CD4-positive, alpha-beta T cell (primary cell): Measurements from ENCODE around the gene RIMS1. TPM values are rescaled to one million over a fixed set of nuclear protein-coding genes. Genes with fewer than 3 reads are reported as not detected.

Source experiments
- ATAC-seq: fragments of 200-7000 bp; cut with Tn5 transposase; one replicate; pipeline ENCODE4 v1.10.0; 2022; ENCODE audit warnings: mild to moderate bottlenecking; ENCODE audit not compliant: poor library complexity
- CTCF ChIA-PET: fragments of 350-600 bp; sonication (Branson Sonifier 250); formaldehyde crosslinking; loops from one replicate; lab custom pipeline; 2021; ENCODE audit warnings: antibody characterized with exemption, inconsistent platforms; lab: Charles Lee
- POLR2A ChIA-PET: fragments of 350-600 bp; sonication (Branson Sonifier 250); formaldehyde crosslinking; loops from one replicate; lab custom pipeline; 2021; ENCODE audit warnings: antibody characterized with exemption, inconsistent platforms; lab: Charles Lee
- DNase-seq, 14 experiments: peaks; one replicate each; pipeline ENCODE4 v3.0.0-alpha.2; 2013 to 2020; ENCODE audit warnings: mixed read lengths in 2 of 14
- H3K27ac ChIP-seq, 2 donors: one replicate each; pipeline versions ENCODE4 v1.5.1 to v1.7.0; 2013; ENCODE audit warnings: low read length in 2 of 2, low read depth in 1 of 2, mild to moderate bottlenecking in 1 of 2
- H3K27me3 ChIP-seq, 2 experiments: 1 replicate in 1 of 2; 2 replicates in 1 of 2; pipeline versions ENCODE4 v1.6.1 to v1.7.0; 2013; ENCODE audit warnings: low read length in 2 of 2, control low read depth in 1 of 2, mild to moderate bottlenecking in 1 of 2, moderate library complexity in 1 of 2; ENCODE audit not compliant: insufficient read depth in 2 of 2, control insufficient read depth in 1 of 2
- H3K36me3 ChIP-seq: one replicate; pipeline ENCODE4 v1.6.1; 2013; ENCODE audit warnings: low read length, control low read depth; ENCODE audit not compliant: insufficient read depth
- H3K4me1 ChIP-seq: one replicate; pipeline ENCODE4 v1.6.1; 2013; ENCODE audit warnings: low read length, control low read depth; ENCODE audit not compliant: insufficient read depth
- H3K4me3 ChIP-seq: one replicate; pipeline ENCODE4 v1.5.1; 2013; ENCODE audit warnings: mild to moderate bottlenecking, low read length, moderate library complexity
- H3K9me3 ChIP-seq, 2 experiments: 1 replicate in 1 of 2; 2 replicates in 1 of 2; pipeline versions ENCODE4 v1.6.1 to v1.7.0; 2013; ENCODE audit warnings: low read length in 2 of 2, mild to moderate bottlenecking in 2 of 2, control low read depth in 1 of 2, moderate library complexity in 1 of 2; ENCODE audit not compliant: control insufficient read depth in 1 of 2, insufficient read depth in 1 of 2
- H3K27ac Mint-ChIP-seq: one replicate; pipeline ENCODE4 v1.8.0; 2020; ENCODE audit warnings: mixed read lengths
- H3K27me3 Mint-ChIP-seq: one replicate; pipeline ENCODE4 v1.8.0; 2021; ENCODE audit warnings: mixed read lengths
- H3K36me3 Mint-ChIP-seq: one replicate; pipeline ENCODE4 v1.8.0; 2021; ENCODE audit warnings: low read depth, mixed read lengths
- H3K4me1 Mint-ChIP-seq: one replicate; pipeline ENCODE4 v1.8.0; 2021; ENCODE audit warnings: low read depth, mixed read lengths
- H3K4me3 Mint-ChIP-seq: one replicate; pipeline ENCODE4 v1.8.0; 2020; ENCODE audit warnings: mild to moderate bottlenecking, mixed read lengths
- H3K9me3 Mint-ChIP-seq: one replicate; pipeline ENCODE4 v1.8.0; 2020; ENCODE audit warnings: mixed read lengths
- intact Hi-C, 2 experiments: fragments of 100-400 bp; cut with DNase I in 1 of 2; cut with micrococcal nuclease in 1 of 2; formaldehyde crosslinking; loops; one replicate each; pipeline versions ENCODE4 v1.15.1 to v1.9.0; 2023 to 2025; cut with DNase I, micrococcal nuclease
- total RNA-seq, 174 experiments: library from RNA in 2 of 174; stranded (reverse) in 2 of 174; gene quantifications; one replicate each; pipeline ENCODE4 v1.2.3 and lab custom pipeline; 2021 to 2026
- TF ChIP-seq, protein P1 (sequence below): fragments of 200-600 bp; IDR thresholded peaks from one replicate; pipeline ENCODE4 v1.8.0; 2022; ENCODE audit warnings: antibody characterized with exemption, mild to moderate bottlenecking

RIMS1 gene
- total RNA-seq, 2 experiments from 2014 or later, result not detected

GRCh38 chr6:72350296-72350881 lies 464.0 kb downstream of the RIMS1 start:
- intact Hi-C loops, result no loop called here
- CTCF ChIA-PET, result no interaction called here
- ATAC-seq, result no peak

GRCh38 chr6:72363844-72364740 lies 477.7 kb downstream of the RIMS1 start:
- ATAC-seq, result no peak

More at GRCh38 chr6:72350296-72350881, 464.0 kb downstream of the RIMS1 start:
- POLR2A ChIA-PET, result no interaction called here
- Mint-ChIP-seq H3K9me3 (no peaks in the 10 kb centered on the region), H3K27ac (no peak overlapping the region), H3K27me3 (no peaks in the 10 kb centered on the region), H3K4me1 (no peaks in the 10 kb centered on the region), H3K36me3 (no peaks in the 10 kb centered on the region), H3K4me3 (no peak overlapping the region)
- Histone ChIP-seq H3K27me3 (no peaks in the 10 kb centered on the region), H3K4me1 (no peaks in the 10 kb centered on the region), H3K27ac (no peak overlapping the region), H3K9me3 (no peaks in the 10 kb centered on the region), H3K4me3 (no peak overlapping the region), H3K36me3 (no peaks in the 10 kb centered on the region)
- TF ChIP-seq, protein P1, sequence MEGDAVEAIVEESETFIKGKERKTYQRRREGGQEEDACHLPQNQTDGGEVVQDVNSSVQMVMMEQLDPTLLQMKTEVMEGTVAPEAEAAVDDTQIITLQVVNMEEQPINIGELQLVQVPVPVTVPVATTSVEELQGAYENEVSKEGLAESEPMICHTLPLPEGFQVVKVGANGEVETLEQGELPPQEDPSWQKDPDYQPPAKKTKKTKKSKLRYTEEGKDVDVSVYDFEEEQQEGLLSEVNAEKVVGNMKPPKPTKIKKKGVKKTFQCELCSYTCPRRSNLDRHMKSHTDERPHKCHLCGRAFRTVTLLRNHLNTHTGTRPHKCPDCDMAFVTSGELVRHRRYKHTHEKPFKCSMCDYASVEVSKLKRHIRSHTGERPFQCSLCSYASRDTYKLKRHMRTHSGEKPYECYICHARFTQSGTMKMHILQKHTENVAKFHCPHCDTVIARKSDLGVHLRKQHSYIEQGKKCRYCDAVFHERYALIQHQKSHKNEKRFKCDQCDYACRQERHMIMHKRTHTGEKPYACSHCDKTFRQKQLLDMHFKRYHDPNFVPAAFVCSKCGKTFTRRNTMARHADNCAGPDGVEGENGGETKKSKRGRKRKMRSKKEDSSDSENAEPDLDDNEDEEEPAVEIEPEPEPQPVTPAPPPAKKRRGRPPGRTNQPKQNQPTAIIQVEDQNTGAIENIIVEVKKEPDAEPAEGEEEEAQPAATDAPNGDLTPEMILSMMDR, result no peak
- no peak for DNase-seq

GRCh38 chr6:72365773-72366172 lies 479.4 kb downstream of the RIMS1 start:
- no peak overlapping the region for H3K27ac ChIP-seq
- Mint-ChIP-seq H3K9me3 (no peaks in the 10 kb centered on the region), H3K27me3 (peaks cover 15% of the 10 kb centered on the region), H3K4me1 (no peaks in the 10 kb centered on the region), H3K4me3 (no peak overlapping the region), H3K36me3 (no peaks in the 10 kb centered on the region), H3K27ac (no peak overlapping the region)
- TF ChIP-seq, protein P1, result no peak
- POLR2A ChIA-PET, result no interaction called here
- no peak overlapping the region for H3K4me3 ChIP-seq
- no peaks in the 10 kb centered on the region for H3K27me3 ChIP-seq
- DNase-seq (no peak), ATAC-seq (no peak)
- no peaks in the 10 kb centered on the region for H3K4me1 ChIP-seq
- CTCF ChIA-PET, result no interaction called here
- H3K36me3 ChIP-seq, result no peaks in the 10 kb centered on the region
- intact Hi-C loops, result no loop called here
- H3K9me3 ChIP-seq, result no peaks in the 10 kb centered on the region

More at GRCh38 chr6:72363844-72364740, 477.7 kb downstream of the RIMS1 start:
- no peaks in the 10 kb centered on the region for H3K9me3 ChIP-seq
- intact Hi-C loops, result no loop called here
- Mint-ChIP-seq H3K27me3 (peaks cover 15% of the 10 kb centered on the region), H3K9me3 (no peaks in the 10 kb centered on the region), H3K4me1 (no peaks in the 10 kb centered on the region), H3K27ac (no peak overlapping the region), H3K36me3 (no peaks in the 10 kb centered on the region), H3K4me3 (no peak overlapping the region)
- CTCF ChIA-PET, result no interaction called here
- DNase-seq, result no peak
- no peaks in the 10 kb centered on the region for H3K36me3 ChIP-seq
- no peaks in the 10 kb centered on the region for H3K4me1 ChIP-seq
- H3K27me3 ChIP-seq, result no peaks in the 10 kb centered on the region
- TF ChIP-seq, protein P1, result no peak
- POLR2A ChIA-PET, result no interaction called here
- H3K27ac ChIP-seq, result no peak overlapping the region
- H3K4me3 ChIP-seq, result no peak overlapping the region
